Hepatocyte (in vitro differentiated cells): Measurements from ENCODE around the gene MTFR2.

Source experiments
- EZH2 ChIP-seq: fragments of 200-600 bp; sonication (generic); IDR thresholded peaks from 2 replicates; pipeline ENCODE4 v1.6.1; 2016; ENCODE audit warnings: antibody characterized with exemption, mild to moderate bottlenecking, borderline replicate concordance
- EZH2phosphoT487 ChIP-seq: fragments of 200-600 bp; sonication (generic); IDR thresholded peaks from one replicate; pipeline ENCODE4 v1.6.1; 2018; ENCODE audit warnings: antibody characterized with exemption, mild to moderate bottlenecking, low read depth, moderate library complexity; ENCODE audit not compliant: unreplicated experiment, severe bottlenecking
- TF ChIP-seq, protein P1 (sequence below): fragments of 200-600 bp; sonication (generic); IDR thresholded peaks from 2 replicates; pipeline ENCODE4 v1.5.1; 2016; ENCODE audit warnings: antibody characterized with exemption, mild to moderate bottlenecking; ENCODE audit not compliant: poor library complexity

- TF ChIP-seq, protein P1, sequence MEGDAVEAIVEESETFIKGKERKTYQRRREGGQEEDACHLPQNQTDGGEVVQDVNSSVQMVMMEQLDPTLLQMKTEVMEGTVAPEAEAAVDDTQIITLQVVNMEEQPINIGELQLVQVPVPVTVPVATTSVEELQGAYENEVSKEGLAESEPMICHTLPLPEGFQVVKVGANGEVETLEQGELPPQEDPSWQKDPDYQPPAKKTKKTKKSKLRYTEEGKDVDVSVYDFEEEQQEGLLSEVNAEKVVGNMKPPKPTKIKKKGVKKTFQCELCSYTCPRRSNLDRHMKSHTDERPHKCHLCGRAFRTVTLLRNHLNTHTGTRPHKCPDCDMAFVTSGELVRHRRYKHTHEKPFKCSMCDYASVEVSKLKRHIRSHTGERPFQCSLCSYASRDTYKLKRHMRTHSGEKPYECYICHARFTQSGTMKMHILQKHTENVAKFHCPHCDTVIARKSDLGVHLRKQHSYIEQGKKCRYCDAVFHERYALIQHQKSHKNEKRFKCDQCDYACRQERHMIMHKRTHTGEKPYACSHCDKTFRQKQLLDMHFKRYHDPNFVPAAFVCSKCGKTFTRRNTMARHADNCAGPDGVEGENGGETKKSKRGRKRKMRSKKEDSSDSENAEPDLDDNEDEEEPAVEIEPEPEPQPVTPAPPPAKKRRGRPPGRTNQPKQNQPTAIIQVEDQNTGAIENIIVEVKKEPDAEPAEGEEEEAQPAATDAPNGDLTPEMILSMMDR: no peak
- no peak for TF ChIP-seq EZH2phosphoT487
- TF ChIP-seq EZH2: no peak
Observed at GRCh38 chr6:136254851-136255466, 4.8 kb upstream of the MTFR2 start.
